HG02798 (cell line): ENCODE data around the gene FHL1.
A peak's percentile ranks its signal among the peaks of the same experiment; 100 is the strongest.

Experiments used
- ATAC-seq: cut with Tn5 transposase; IDR thresholded peaks from one replicate; pipeline ENCODE4 v1.9.1; 2021; ENCODE audit warnings: mild to moderate bottlenecking; ENCODE audit not compliant: unreplicated experiment, poor library complexity

Gene FHL1

DNA sequence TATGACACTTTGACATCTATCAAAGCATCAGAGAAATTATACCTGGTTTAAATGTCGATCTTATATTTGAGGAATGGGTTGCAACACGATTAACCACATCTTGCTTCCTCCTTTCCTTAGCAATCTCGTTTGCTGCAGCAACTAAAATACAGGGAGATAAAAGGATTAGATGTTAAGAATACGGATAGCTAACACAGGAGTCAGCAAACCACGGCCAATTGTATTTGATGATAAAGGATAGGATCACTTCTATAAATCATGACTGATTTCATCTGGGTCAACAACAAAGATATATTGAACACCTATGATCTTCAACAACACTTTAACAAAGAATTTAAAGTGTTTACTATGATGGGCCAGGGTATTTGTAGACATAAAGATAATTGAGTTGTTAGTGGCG is 98.9 kb downstream of the FHL1 start:
- no peak for ATAC-seq

DNA sequence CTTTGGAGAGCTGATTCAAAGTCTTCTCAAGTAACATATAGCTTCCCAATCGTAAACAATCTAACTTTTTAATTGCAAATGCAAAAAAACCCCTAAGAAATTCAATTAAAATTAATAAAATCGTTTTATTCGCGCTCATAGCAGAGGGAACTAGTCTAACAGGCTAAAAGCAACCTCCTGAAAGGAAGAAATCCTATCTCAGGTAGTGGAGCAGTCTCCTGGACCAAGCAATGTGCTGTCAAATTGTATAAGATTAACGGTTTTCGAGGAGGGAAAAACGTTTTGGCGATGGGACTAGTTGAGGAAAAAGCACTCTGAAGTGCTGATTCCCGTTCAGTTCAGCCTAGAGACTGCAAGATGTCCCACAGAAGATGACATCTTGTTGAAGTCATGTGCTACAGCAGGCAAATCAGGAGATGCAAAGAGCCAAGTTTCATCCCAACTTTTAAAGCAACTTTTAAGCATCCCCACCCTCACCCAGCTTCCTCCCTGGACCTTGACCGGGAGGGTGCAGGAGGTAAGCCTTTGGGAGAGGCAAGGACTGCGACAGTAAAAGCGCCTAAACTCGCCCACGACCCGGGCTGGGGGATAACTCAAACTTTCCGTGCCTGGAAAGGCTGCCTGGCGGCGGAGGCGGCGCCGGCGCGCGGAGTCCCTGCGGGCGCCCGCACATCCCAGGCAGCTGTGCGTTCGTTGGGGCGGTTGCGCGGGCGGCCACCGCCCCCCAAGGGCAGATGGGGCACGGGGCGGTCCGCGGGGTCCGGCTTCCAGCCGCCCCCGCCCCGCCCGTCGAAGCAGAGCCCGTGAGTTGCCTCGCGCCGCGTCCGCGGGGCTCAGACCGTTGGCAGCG is 103.1 kb downstream of the FHL1 start:
- ATAC-seq, result peak; percentile 32

DNA sequence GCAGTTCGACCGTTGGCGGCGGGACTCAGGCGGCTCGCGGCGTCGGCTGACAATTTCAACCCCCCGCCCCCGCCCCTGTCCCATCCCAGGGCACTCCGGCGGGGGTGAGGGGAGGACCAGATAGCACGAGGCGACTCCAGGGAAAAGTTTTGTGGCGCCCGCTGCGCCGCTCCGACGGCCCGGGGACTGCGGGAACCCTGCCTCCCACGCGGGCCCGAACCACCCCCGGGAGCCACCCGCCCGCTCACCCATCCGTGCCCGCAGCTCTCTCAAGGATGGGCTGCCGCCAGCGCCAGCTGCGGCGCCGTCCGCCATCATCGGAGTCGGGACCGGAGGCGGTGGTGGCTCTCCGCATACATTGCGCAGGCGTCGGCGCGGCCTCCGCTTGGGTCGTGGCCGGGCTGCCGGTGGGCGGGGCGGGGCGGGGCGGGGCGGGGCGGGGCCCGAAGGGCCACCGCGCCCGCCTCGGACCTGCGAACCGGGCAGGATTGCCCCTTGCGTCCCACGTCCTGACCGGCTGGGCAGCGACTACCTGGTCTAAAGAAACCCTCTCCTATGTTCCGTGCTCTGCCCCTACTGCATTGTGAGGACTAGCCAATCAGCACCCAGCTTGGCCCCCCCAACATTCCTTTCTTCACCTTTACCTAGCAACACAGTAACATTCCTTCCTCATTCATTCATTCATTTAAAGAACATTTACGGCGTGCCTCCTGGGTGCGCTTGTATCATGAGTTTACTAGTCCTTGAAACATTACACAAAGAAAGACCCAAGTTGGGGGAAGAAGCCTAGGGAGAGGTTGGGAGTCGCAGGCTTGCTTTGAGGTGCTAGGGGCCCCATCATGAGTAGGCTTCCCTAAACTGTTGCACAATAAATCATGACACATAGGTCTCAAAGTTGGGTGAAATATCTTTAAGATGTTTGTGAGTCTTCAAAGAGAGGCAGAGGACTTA is 104.0 kb downstream of the FHL1 start, which contains the start of gene MAP7D3:
TSS of gene MAP7D3 (minus strand) at position 360 of the 951 bp plus-strand sequence. CDS start at position 318, 42 bp downstream.
- ATAC-seq, result peak; percentile 93

DNA sequence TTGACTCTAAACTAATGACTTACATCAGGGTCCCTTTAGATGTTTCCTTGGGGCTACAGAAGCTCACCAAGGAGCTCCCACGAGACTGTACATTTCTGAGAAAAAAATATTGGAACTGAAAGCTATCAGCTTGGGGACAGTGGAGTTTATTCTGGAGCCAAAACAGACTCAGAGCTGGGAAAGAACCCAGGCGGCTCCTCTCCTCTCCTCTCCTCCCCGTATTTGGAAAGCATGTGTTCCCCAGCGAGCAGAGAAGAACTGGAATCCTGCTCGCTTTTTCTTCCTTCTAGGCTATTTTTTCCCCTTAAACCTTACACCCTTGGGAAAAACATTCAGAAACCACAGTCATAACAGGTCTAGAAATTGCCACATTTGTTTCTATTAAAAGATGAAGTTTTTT is 108.2 kb downstream of the FHL1 start:
- ATAC-seq, result no peak

DNA sequence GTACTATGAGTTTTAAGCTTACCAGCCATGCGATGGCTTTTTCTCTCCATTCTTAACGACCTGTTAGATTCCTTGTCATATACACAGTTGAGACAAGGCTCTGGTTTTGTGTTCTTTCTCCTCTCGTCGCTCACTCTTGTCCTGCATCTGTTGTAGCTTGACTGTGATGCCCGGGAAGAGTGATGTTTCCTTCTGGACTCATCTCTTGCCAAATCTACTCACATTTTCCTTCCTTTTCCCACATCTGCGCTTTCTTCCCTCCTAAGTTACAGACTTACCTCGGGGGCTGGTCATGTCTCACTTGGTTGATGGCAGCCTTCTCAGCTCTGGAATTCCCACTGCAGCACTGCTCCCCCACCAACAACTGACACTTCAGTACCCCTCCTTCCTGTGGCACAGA is 108.7 kb downstream of the FHL1 start:
- ATAC-seq, result no peak

DNA sequence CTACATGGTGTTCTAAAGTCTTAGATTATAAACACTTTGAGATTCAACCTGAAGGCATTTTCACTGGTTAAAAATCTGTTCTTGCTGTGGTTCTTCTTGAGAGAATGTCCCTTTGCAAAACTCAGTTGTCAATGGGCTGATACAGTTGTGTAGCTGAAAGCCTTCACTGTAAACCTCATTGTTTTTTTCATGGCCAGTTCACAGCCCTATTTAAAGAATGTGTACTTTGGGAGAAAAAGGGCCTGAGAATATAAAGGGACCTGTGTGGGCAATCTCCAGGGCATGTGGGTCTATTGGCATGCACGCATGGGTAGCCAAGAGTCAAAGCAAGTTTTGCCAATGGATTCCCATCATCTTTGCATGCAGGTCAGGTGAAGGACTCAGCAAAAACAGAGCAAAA is 111.6 kb downstream of the FHL1 start:
- no peak for ATAC-seq

DNA sequence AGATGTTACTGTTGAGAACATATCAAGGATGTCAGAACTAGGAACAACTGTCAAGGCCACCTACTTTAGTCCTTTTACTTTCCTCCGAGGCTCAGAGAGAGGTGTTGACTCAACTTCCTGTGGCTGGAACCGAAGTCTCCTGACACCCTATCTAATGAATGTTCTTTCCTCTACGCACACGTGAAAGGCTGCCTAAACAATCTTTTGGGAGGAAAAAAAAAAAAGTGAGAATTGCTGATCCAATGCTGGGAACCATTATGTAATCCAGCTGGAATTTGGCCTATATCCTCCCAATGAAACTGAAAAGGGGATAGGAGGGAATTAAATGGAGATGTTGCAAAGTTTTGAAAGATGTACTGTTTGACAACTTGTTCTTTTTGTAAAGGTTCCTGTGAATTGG is 112.2 kb downstream of the FHL1 start:
- no peak for ATAC-seq

DNA sequence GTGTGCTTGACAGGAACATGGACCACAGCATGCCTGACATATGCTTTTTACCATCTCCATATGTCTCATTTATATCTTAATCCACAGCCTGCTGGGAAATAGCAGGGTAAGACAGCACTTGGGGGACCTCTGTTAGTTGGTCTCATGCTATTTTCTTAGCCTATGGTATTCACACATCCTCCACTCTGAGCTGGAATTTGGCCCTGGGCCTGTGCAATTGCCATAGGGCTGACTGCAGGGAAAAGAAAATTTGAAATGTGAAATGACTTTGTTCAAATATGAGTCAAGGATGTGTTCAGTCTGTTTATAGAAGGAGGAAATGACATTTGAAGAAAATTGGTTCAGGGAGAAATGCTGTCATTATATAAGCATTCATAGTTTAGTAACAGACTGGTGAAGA is 113.4 kb downstream of the FHL1 start:
- ATAC-seq, result no peak
